Left ventricle myocardium inferior (tissue), 1 donor: ENCODE results near the gene MIB1. TPM values are rescaled to one million over a fixed set of nuclear protein-coding genes. Genes with fewer than 3 reads are reported as not detected.
A peak's percentile ranks its signal among the peaks of the same experiment; 100 is the strongest.

ENCODE experiments used
- DNase-seq: peaks from one replicate; pipeline ENCODE4 v3.0.0-alpha.2; 2020
- H3K27ac ChIP-seq: fragments of 200-600 bp; replicated peaks from 2 replicates; pipeline ENCODE4 v1.8.0; 2021
- H3K27me3 ChIP-seq: fragments of 200-600 bp; 2 replicates; pipeline ENCODE4 v1.8.0; 2021; ENCODE audit warnings: low read depth
- H3K36me3 ChIP-seq: fragments of 200-600 bp; 2 replicates; pipeline ENCODE4 v1.8.0; 2021
- H3K4me1 ChIP-seq: fragments of 200-600 bp; 2 replicates; pipeline ENCODE4 v1.8.0; 2021
- H3K4me3 ChIP-seq: fragments of 200-600 bp; 2 replicates; pipeline ENCODE4 v1.8.0; 2021; ENCODE audit warnings: mild to moderate bottlenecking, moderate library complexity
- H3K9me3 ChIP-seq: fragments of 200-600 bp; replicated peaks from 2 replicates; pipeline ENCODE4 v1.8.0; 2021
- intact Hi-C: fragments of 100-400 bp; cut with micrococcal nuclease; formaldehyde crosslinking; loops from one replicate; pipeline ENCODE4 v1.11.0; 2022
- total RNA-seq: library from RNA; stranded (reverse); fragmentation: NEBNext Ultra II Directional; extraction: Animal tissue kit (Norgen Biotek cat#: 25700); gene quantifications from one replicate; pipeline ENCODE4 v1.2.1, GENCODE V29; 2021
- TF ChIP-seq, protein P1 (sequence below): fragments of 200-600 bp; IDR thresholded peaks from 2 replicates; pipeline ENCODE4 v1.8.0; 2021; ENCODE audit warnings: antibody characterized with exemption, mild to moderate bottlenecking, borderline replicate concordance
- donor health status: DM: no; HTN: yes; CAD: no; lungs with severe emphysema.

MIB1 gene
- total RNA-seq, 1 donor from 2014 or later: 19.5 TPM

GRCh38 chr18:21831413-21831831 is 90.8 kb downstream of the MIB1 start:
- Histone ChIP-seq H3K27ac (peak overlapping the region; percentile 78), H3K4me3 (peak overlapping the region; percentile 63), H3K9me3 (no peaks in the 10 kb centered on the region), H3K27me3 (no peaks in the 10 kb centered on the region), H3K4me1 (peaks cover 32% of the 10 kb centered on the region), H3K36me3 (peaks cover 12% of the 10 kb centered on the region)
- intact Hi-C loops: no loop called here
- TF ChIP-seq, protein P1, sequence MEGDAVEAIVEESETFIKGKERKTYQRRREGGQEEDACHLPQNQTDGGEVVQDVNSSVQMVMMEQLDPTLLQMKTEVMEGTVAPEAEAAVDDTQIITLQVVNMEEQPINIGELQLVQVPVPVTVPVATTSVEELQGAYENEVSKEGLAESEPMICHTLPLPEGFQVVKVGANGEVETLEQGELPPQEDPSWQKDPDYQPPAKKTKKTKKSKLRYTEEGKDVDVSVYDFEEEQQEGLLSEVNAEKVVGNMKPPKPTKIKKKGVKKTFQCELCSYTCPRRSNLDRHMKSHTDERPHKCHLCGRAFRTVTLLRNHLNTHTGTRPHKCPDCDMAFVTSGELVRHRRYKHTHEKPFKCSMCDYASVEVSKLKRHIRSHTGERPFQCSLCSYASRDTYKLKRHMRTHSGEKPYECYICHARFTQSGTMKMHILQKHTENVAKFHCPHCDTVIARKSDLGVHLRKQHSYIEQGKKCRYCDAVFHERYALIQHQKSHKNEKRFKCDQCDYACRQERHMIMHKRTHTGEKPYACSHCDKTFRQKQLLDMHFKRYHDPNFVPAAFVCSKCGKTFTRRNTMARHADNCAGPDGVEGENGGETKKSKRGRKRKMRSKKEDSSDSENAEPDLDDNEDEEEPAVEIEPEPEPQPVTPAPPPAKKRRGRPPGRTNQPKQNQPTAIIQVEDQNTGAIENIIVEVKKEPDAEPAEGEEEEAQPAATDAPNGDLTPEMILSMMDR: no peak
- DNase-seq: no peak

DNA sequence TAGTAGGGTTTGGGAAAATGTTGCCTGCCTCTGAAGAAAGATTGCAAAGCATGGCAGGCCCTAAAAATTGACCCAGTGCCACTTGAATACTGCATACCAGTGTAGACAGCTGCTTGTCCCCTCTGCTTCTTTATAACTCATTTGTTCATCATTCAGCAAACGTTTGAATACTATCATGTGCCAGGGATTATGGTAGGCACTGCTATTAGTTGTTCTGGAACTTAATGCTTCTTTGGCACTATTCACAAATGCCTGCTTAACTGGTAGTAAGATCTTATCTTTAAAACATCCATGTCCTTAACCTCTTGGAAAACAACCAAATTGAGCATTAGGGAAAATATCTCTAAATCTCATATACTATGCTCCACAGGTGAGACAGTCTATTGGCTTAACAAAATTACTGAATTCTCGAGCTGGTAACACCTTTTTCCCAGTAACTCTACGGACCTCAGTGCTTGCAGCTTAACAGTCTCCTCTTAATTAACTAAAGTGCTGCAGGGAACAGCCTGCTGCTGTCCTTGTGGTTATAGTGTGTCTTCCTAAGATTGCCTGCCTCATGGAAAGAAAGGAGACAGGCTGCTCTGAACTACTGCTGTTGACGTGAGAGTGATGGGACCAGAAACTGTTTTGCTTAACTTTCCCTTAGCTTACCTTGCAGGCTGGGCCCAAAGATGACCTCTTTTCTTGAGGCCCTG is 93.2 kb downstream of the MIB1 start:
- peak overlapping the region; percentile 0 for H3K4me3 ChIP-seq
- intact Hi-C loops: no loop called here
- peaks cover 15% of the 10 kb centered on the region for H3K36me3 ChIP-seq
- TF ChIP-seq, protein P1: no peak
- no peak for DNase-seq
- no peaks in the 10 kb centered on the region for H3K9me3 ChIP-seq
- peaks cover 32% of the 10 kb centered on the region for H3K4me1 ChIP-seq
- H3K27me3 ChIP-seq: no peaks in the 10 kb centered on the region
- H3K27ac ChIP-seq: peak overlapping the region; percentile 78

DNA sequence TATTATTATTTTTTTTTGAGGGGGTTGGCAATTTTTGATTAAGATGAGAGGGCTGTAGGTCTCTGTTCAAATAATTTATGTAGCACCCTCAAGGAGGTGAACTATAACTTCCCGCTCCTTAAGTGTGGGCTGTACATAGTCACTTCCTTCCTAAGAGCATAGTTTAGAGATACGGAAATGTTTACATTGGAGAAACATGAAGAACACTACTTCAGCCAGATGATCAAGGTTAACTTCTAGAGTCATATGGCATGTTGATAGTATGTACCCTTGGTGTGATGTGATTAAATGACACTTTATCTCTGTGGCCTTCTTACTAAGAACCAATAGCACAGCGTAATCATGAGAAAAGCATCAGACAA is 93.7 kb downstream of the MIB1 start:
- Histone ChIP-seq H3K9me3 (no peaks in the 10 kb centered on the region), H3K36me3 (peaks cover 15% of the 10 kb centered on the region), H3K4me3 (no peak overlapping the region), H3K27me3 (no peaks in the 10 kb centered on the region), H3K4me1 (peaks cover 32% of the 10 kb centered on the region), H3K27ac (peak overlapping the region; percentile 78)
- no peak for DNase-seq
- intact Hi-C loops: no loop called here
- TF ChIP-seq, protein P1: no peak

DNA sequence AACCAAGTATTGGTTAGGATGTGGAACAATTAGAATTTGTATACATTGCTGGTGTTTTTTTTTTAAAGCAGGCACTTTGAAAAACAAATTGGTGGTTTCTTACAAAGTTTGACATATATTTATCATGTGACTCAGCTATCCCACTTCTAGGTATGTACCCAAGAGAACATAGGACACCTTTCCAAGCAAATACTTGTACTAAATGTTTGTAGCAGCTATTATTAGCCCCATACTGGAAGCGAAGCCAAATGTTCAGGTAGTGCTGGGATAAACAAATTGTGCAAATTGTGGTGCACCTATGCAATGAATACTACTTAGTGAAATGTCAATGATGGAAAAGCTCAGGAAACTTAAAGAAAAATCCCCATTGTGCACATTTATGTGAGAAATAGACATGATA is 101.0 kb downstream of the MIB1 start:
- Histone ChIP-seq H3K36me3 (peaks cover 51% of the 10 kb centered on the region), H3K27ac (no peak overlapping the region), H3K4me1 (peaks cover 7% of the 10 kb centered on the region), H3K4me3 (no peak overlapping the region), H3K27me3 (no peaks in the 10 kb centered on the region), H3K9me3 (no peaks in the 10 kb centered on the region)
- TF ChIP-seq, protein P1: no peak
- intact Hi-C loops: no loop called here
- DNase-seq: no peak

DNA sequence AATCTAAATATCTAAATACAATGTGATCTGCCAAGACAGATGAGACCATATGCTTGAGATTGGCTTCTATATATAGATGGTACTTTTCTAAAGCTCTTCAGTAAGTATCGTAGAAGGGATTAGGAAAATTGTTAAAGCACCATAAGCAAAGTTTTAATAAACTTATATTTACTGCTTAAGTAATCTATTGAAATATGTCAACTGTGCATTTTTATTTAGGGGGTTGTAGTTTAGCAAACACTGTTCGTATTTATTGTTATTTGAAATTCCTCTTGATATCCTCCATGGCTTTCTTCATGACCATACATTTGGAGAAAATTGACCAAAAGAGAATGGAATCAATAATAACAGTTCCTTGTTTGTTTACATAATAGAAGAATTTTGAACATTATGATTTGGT is 102.7 kb downstream of the MIB1 start:
- Histone ChIP-seq H3K36me3 (peaks cover 63% of the 10 kb centered on the region), H3K4me3 (no peak overlapping the region), H3K27ac (no peak overlapping the region), H3K9me3 (no peaks in the 10 kb centered on the region), H3K27me3 (no peaks in the 10 kb centered on the region), H3K4me1 (peaks cover 7% of the 10 kb centered on the region)
- TF ChIP-seq, protein P1: no peak
- intact Hi-C loops: no loop called here
- DNase-seq: no peak
